ENCODE results near the gene TAS2R16. TPM values are rescaled to one million over a fixed set of nuclear protein-coding genes. Genes with fewer than 3 reads are reported as not detected.

The TAS2R16 gene
- total and polyA plus RNA-seq, 2 experiments from 2014 or later = not detected

DNA sequence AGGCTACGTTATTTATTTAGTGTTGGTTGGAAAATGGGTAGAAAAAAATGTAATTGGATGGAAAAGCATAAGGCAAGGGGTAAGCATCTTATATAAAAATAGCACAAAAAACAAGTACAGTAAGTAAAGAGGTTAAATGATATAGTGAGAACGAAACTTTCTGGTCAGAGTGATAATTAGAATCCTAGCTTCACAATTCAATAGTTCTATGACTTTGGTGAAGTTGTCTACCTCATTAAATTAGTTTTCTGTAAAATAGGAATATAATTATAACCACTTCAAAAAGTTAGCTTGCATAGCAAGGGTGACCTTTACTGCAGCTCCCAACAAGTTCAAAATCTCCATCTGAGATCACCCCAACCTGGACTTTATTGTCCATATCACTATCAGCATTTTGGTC lies 30.8 kb upstream of the TAS2R16 start:
- no peak overlapping the region for H3K4me3 Mint-ChIP-seq
- H3K4me1 ChIP-seq (ENCODE audit: insufficient read depth) = no peaks in the 10 kb centered on the region
- no peak for TF ChIP-seq POLR2AphosphoS5 (IDR thresholded peaks at IDR 0.05; ENCODE audit: low read depth)
- no peak for TF ChIP-seq ZNF114 (CRISPR knock-in tag; IDR thresholded peaks at IDR 0.05)
- TF ChIP-seq ZNF331 (CRISPR knock-in tag; IDR thresholded peaks at IDR 0.05; ENCODE audit: low read depth) = no peak
- no peak for TF ChIP-seq CTCF (conservative IDR thresholded peaks at IDR 0.05; ENCODE audit: low read depth in 2 of 2)
- no peak for TF ChIP-seq EZH2 (IDR thresholded peaks at IDR 0.05; ENCODE audit: low read depth, unreplicated experiment)
- no peak for TF ChIP-seq ZNF462 (CRISPR knock-in tag; IDR thresholded peaks at IDR 0.05)
- no peaks in the 10 kb centered on the region for H4K20me1 ChIP-seq (replicated peaks; ENCODE audit: insufficient read depth)
- peaks cover 4% of the 10 kb centered on the region; the same call in 1 of the 2 replicates for H3K9me2 ChIP-seq (ENCODE audit: insufficient read depth)
- no peak overlapping the region for H3K4me3 ChIP-seq
- no peak for ATAC-seq
- DNase-seq (ENCODE audit: low spot score) = no peak
- H3K36me3 Mint-ChIP-seq (ENCODE audit: low read depth) = no peaks in the 10 kb centered on the region
- no peaks in the 10 kb centered on the region for H3K27me3 ChIP-seq (ENCODE audit: insufficient read depth)
- no peaks in the 10 kb centered on the region for H3K79me2 ChIP-seq (replicated peaks; ENCODE audit: insufficient read depth)
- no peaks in the 10 kb centered on the region for H3K36me3 ChIP-seq (ENCODE audit: insufficient read depth)
- peaks cover 2% of the 10 kb centered on the region for H3K27me3 Mint-ChIP-seq (ENCODE audit: insufficient read depth, low read depth, poor library complexity)
- H3K4me1 Mint-ChIP-seq = no peaks in the 10 kb centered on the region
- H3K27ac Mint-ChIP-seq = no peak overlapping the region
- no peaks in the 10 kb centered on the region for H3F3A ChIP-seq (replicated peaks; ENCODE audit: low read depth)
- no peaks in the 10 kb centered on the region for H3K9me3 Mint-ChIP-seq
- no peak overlapping the region for H2AFZ ChIP-seq
- H3K27ac ChIP-seq (ENCODE audit: low read depth) = no peak overlapping the region
- no peak overlapping the region for H3K4me2 ChIP-seq
